ENCODE data around the gene HECTD2.

Gene HECTD2

GRCh38 chr10:91539930-91540329, 129.8 kb downstream of the HECTD2 start:
- POLR2A ChIA-PET = no interaction called here
- no peak for DNase-seq (ENCODE audit: extremely low spot score)
- TF ChIP-seq PKNOX1 (IDR thresholded peaks at IDR 0.05) = no peak
- no peak for TF ChIP-seq L3MBTL2 (conservative IDR thresholded peaks at IDR 0.05)
- TF ChIP-seq BHLHE40 (IDR thresholded peaks at IDR 0.05; ENCODE audit: borderline replicate concordance) = no peak
- no peak for TF ChIP-seq HDGF (IDR thresholded peaks at IDR 0.05; ENCODE audit: borderline replicate concordance)
- TF ChIP-seq ARNT (IDR thresholded peaks at IDR 0.05) = no peak
- TF ChIP-seq LEF1 (IDR thresholded peaks at IDR 0.05; ENCODE audit: borderline replicate concordance) = no peak
- TF ChIP-seq ELF4 (IDR thresholded peaks at IDR 0.05) = no peak
- no peak for TF ChIP-seq CTBP1 (IDR thresholded peaks at IDR 0.05; ENCODE audit: borderline replicate concordance)
- no peak for TF ChIP-seq FOXA1 (IDR thresholded peaks at IDR 0.05)
- no peak for TF ChIP-seq NFRKB (IDR thresholded peaks at IDR 0.05)
- TF ChIP-seq FOXM1 (IDR thresholded peaks at IDR 0.05; ENCODE audit: borderline replicate concordance) = no peak
- no peak for TF ChIP-seq SP1 (IDR thresholded peaks at IDR 0.05)
- no peak for TF ChIP-seq TARDBP (IDR thresholded peaks at IDR 0.05)
- TF ChIP-seq ZNF384 (IDR thresholded peaks at IDR 0.05) = no peak
- no peak for TF ChIP-seq SUZ12 (IDR thresholded peaks at IDR 0.05)
- no peak for TF ChIP-seq FOXK2 (IDR thresholded peaks at IDR 0.05)
- CTCF ChIA-PET = no interaction called here

GRCh38 chr10:91540733-91541132, 130.6 kb downstream of the HECTD2 start:
- ChIA-PET POLR2A (no interaction called here), CTCF (interaction anchor here (0.5 to 1.3 kb wide), 2 partner anchors 11 to 92 kb away, joined by 3 read pairs; partner anchors contain the start of gene PPP1R3C)
- TF ChIP-seq SP1 (IDR thresholded peaks at IDR 0.05) = no peak
- no peak for TF ChIP-seq SUZ12 (IDR thresholded peaks at IDR 0.05)
- TF ChIP-seq NFRKB (IDR thresholded peaks at IDR 0.05) = no peak
- no peak for TF ChIP-seq BHLHE40 (IDR thresholded peaks at IDR 0.05; ENCODE audit: borderline replicate concordance)
- TF ChIP-seq ZNF384 (IDR thresholded peaks at IDR 0.05) = no peak
- no peak for TF ChIP-seq ELF4 (IDR thresholded peaks at IDR 0.05)
- no peak for TF ChIP-seq PKNOX1 (IDR thresholded peaks at IDR 0.05)
- TF ChIP-seq LEF1 (IDR thresholded peaks at IDR 0.05; ENCODE audit: borderline replicate concordance) = no peak
- TF ChIP-seq TARDBP (IDR thresholded peaks at IDR 0.05) = no peak
- TF ChIP-seq CTBP1 (IDR thresholded peaks at IDR 0.05; ENCODE audit: borderline replicate concordance) = no peak
- no peak for TF ChIP-seq FOXK2 (IDR thresholded peaks at IDR 0.05)
- no peak for TF ChIP-seq HDGF (IDR thresholded peaks at IDR 0.05; ENCODE audit: borderline replicate concordance)
- TF ChIP-seq L3MBTL2 (conservative IDR thresholded peaks at IDR 0.05) = no peak
- no peak for TF ChIP-seq FOXA1 (IDR thresholded peaks at IDR 0.05)
- DNase-seq (ENCODE audit: extremely low spot score) = no peak

GRCh38 chr10:91541481-91541880, 131.3 kb downstream of the HECTD2 start:
- POLR2A ChIA-PET = no interaction called here
- no peak for TF ChIP-seq TARDBP (IDR thresholded peaks at IDR 0.05)
- no peak for TF ChIP-seq BHLHE40 (IDR thresholded peaks at IDR 0.05; ENCODE audit: borderline replicate concordance)
- no peak for TF ChIP-seq NFRKB (IDR thresholded peaks at IDR 0.05)
- TF ChIP-seq L3MBTL2 (conservative IDR thresholded peaks at IDR 0.05) = no peak
- no peak for TF ChIP-seq ARNT (IDR thresholded peaks at IDR 0.05)
- TF ChIP-seq FOXK2 (IDR thresholded peaks at IDR 0.05) = no peak
- TF ChIP-seq SP1 (IDR thresholded peaks at IDR 0.05) = no peak
- CTCF ChIA-PET = interaction anchor here (1.3 kb wide), 1 partner anchor 10 kb away, joined by 3 read pairs; no protein-coding TSS in a partner anchor
- DNase-seq (ENCODE audit: extremely low spot score) = no peak

- TF ChIP-seq FOXM1 (IDR thresholded peaks at IDR 0.05; ENCODE audit: borderline replicate concordance) (no peak), SUZ12 (IDR thresholded peaks at IDR 0.05) (no peak), TARDBP (IDR thresholded peaks at IDR 0.05) (no peak), L3MBTL2 (conservative IDR thresholded peaks at IDR 0.05) (no peak), PKNOX1 (IDR thresholded peaks at IDR 0.05) (no peak)
- ChIA-PET CTCF (no interaction called here), POLR2A (no interaction called here)
- no peak for DNase-seq (ENCODE audit: extremely low spot score)
Observed at GRCh38 chr10:91545384-91545783, 135.2 kb downstream of the HECTD2 start.

GRCh38 chr10:91545838-91546237, 135.7 kb downstream of the HECTD2 start:
- TF ChIP-seq BHLHE40 (IDR thresholded peaks at IDR 0.05; ENCODE audit: borderline replicate concordance) (no peak), SP1 (IDR thresholded peaks at IDR 0.05) (no peak), HDGF (IDR thresholded peaks at IDR 0.05; ENCODE audit: borderline replicate concordance) (no peak), SUZ12 (IDR thresholded peaks at IDR 0.05) (no peak), FOXK2 (IDR thresholded peaks at IDR 0.05) (no peak)
- CTCF ChIA-PET = no interaction called here
- no peak for DNase-seq (ENCODE audit: extremely low spot score)
- POLR2A ChIA-PET = no interaction called here

GRCh38 chr10:91549262-91549661, 139.1 kb downstream of the HECTD2 start:
- DNase-seq (ENCODE audit: extremely low spot score) = no peak
- ChIA-PET POLR2A (no interaction called here), CTCF (no interaction called here)
- TF ChIP-seq ZNF384 (IDR thresholded peaks at IDR 0.05) (no peak), SUZ12 (IDR thresholded peaks at IDR 0.05) (no peak), FOXK2 (IDR thresholded peaks at IDR 0.05) (no peak), TARDBP (IDR thresholded peaks at IDR 0.05) (no peak), LEF1 (IDR thresholded peaks at IDR 0.05; ENCODE audit: borderline replicate concordance) (no peak), NFRKB (IDR thresholded peaks at IDR 0.05) (no peak), L3MBTL2 (conservative IDR thresholded peaks at IDR 0.05) (no peak), ELF4 (IDR thresholded peaks at IDR 0.05) (no peak), HDGF (IDR thresholded peaks at IDR 0.05; ENCODE audit: borderline replicate concordance) (no peak), CTBP1 (IDR thresholded peaks at IDR 0.05; ENCODE audit: borderline replicate concordance) (no peak), PKNOX1 (IDR thresholded peaks at IDR 0.05) (no peak), SP1 (IDR thresholded peaks at IDR 0.05) (no peak), FOXA1 (IDR thresholded peaks at IDR 0.05) (no peak), ARNT (IDR thresholded peaks at IDR 0.05) (no peak), FOXM1 (IDR thresholded peaks at IDR 0.05; ENCODE audit: borderline replicate concordance) (no peak), BHLHE40 (IDR thresholded peaks at IDR 0.05; ENCODE audit: borderline replicate concordance) (no peak)
